ENCODE measurements around the gene KNOP1. TPM values are rescaled to one million over a fixed set of nuclear protein-coding genes. Genes with fewer than 3 reads are reported as not detected.
A peak's percentile ranks its signal among the peaks of the same experiment; 100 is the strongest.
"Not testable (repeated sequence)": the region's sequence is repeated elsewhere in the genome, so short reads cannot be mapped to it uniquely, and the experiment has no call there.

KNOP1 gene
- total RNA-seq, 1 donor from 2014 or later = 2.4 TPM

- Histone ChIP-seq H3K4me3 (no peak overlapping the region), H3K4me1 (peaks cover 0 to 4% of the 10 kb centered on the region in 2 donors), H3K27ac (no peak overlapping the region), H3K36me3 (no peaks in the 10 kb centered on the region), H3K9me3 (no peaks in the 10 kb centered on the region), H3K27me3 (no peaks in the 10 kb centered on the region)
- peak in 1 of 2 donors; percentile 15 for DNase-seq (ENCODE audit: low spot score in 2 of 2)
- intact Hi-C loops (cut with DNase I) = no loop called here
- TF ChIP-seq, protein P1, sequence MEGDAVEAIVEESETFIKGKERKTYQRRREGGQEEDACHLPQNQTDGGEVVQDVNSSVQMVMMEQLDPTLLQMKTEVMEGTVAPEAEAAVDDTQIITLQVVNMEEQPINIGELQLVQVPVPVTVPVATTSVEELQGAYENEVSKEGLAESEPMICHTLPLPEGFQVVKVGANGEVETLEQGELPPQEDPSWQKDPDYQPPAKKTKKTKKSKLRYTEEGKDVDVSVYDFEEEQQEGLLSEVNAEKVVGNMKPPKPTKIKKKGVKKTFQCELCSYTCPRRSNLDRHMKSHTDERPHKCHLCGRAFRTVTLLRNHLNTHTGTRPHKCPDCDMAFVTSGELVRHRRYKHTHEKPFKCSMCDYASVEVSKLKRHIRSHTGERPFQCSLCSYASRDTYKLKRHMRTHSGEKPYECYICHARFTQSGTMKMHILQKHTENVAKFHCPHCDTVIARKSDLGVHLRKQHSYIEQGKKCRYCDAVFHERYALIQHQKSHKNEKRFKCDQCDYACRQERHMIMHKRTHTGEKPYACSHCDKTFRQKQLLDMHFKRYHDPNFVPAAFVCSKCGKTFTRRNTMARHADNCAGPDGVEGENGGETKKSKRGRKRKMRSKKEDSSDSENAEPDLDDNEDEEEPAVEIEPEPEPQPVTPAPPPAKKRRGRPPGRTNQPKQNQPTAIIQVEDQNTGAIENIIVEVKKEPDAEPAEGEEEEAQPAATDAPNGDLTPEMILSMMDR (IDR thresholded peaks at IDR 0.05) = no peak
Observed at GRCh38 chr16:19722269-19722952, 4.4 kb upstream of the KNOP1 start.

GRCh38 chr16:19718624-19718965, 568 bp upstream of the KNOP1 start:
- intact Hi-C loops (cut with DNase I) = loop anchor here (1.0 to 5.0 kb wide), 5 partner anchors 39 to 651 kb away; partner anchors contain the start of genes COQ7, GPRC5B and VPS35L
- no peak for DNase-seq (ENCODE audit: low spot score in 2 of 2)
- Histone ChIP-seq H3K4me1 (peaks cover 0 to 12% of the 10 kb centered on the region in 2 donors), H3K27ac (peak overlapping the region in 1 of 2 donors; percentile 18), H3K36me3 (peaks cover 4 to 11% of the 10 kb centered on the region in 2 donors), H3K9me3 (no peaks in the 10 kb centered on the region), H3K4me3 (peak overlapping the region; percentile 89 to 90), H3K27me3 (no peaks in the 10 kb centered on the region)
- TF ChIP-seq, protein P1 (IDR thresholded peaks at IDR 0.05) = no peak

DNA sequence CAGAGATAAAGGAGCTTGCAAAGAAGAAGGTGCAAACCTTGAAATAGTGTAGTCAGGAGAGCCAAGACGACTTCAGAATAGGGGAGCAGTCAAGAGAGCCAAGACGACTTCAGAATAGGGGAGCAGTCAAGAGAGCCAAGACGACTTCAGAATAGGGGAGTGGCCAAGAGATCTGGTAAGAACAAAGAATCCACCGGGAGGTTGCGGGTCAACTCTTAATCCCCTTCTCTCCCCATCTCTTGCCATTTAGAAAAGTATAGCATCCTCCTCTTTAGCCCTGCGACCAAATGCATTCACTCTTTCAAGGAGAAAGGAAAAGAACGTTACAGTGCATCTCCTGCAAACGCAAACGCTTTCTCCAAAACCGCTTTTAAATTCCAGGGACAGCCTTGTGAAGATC, 713 bp downstream of the KNOP1 start:
- Histone ChIP-seq H3K9me3 (no peaks in the 10 kb centered on the region), H3K4me3 (peak overlapping the region; percentile 89 to 90), H3K4me1 (peaks cover 0 to 12% of the 10 kb centered on the region in 2 donors), H3K27ac (peak overlapping the region; percentile 46 to 80), H3K36me3 (peaks cover 4 to 14% of the 10 kb centered on the region in 2 donors), H3K27me3 (no peaks in the 10 kb centered on the region)
- intact Hi-C loops (cut with DNase I) = loop anchor here (2.0 to 5.0 kb wide), 4 partner anchors 40 to 650 kb away; partner anchors contain the start of genes CCP110, COQ7 and GDE1
- no peak for DNase-seq (ENCODE audit: low spot score in 2 of 2)
- TF ChIP-seq, protein P1 (IDR thresholded peaks at IDR 0.05) = no peak

DNA sequence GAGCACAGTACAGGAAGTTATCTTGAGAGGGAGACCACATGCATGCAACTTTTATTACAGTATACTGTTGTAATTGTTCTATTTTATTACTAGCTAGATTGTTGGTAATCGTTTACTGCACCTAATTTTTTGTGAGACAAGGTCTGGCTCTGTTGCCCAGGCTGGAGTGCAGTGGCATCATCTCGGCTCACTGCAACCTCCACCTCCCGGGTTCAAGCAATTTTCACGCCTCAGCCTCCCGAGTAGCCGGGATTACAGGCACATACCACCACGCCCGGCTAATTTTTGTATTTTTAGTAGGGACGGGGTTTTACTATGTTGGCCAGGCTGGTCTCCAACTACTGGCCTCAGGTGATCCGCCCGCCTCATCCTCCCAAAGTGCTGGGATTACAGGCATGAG, 1.3 kb downstream of the KNOP1 start:
- Histone ChIP-seq H3K4me3 (peak overlapping the region; percentile 89 to 90), H3K4me1 (peaks cover 0 to 12% of the 10 kb centered on the region in 2 donors), H3K36me3 (peaks cover 4 to 16% of the 10 kb centered on the region in 2 donors)
- H3K9me3 ChIP-seq; DNase-seq (ENCODE audit: low spot score in 2 of 2); H3K27ac ChIP-seq; H3K27me3 ChIP-seq: not testable (repeated sequence)
- intact Hi-C loops (cut with DNase I) = loop anchor here (2.0 to 5.0 kb wide), 4 partner anchors 41 to 649 kb away; partner anchors contain the start of genes CCP110, COQ7 and GDE1

DNA sequence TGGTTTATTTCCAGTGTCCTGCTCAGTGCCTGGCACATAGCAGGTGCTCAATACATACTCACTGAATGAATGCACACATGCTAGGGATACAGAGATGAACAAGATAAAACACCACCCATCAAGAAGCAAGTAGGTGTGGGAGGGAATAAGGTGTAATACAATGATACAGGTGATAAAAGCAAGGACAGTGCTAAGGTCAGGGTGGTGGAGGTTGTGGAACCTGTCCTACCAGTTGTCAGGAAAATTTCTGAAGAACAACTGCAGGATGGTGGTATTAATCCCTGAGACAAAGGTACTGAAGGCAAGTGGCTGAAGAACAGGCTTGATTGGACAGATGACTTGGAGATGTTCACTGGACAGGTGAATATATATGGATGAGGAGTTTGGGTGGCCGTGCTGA, 1.8 kb downstream of the KNOP1 start:
- no peaks in the 10 kb centered on the region for H3K9me3 ChIP-seq
- no peak overlapping the region for H3K27ac ChIP-seq
- H3K4me1 ChIP-seq = peaks cover 0 to 12% of the 10 kb centered on the region in 2 donors
- no peaks in the 10 kb centered on the region for H3K27me3 ChIP-seq
- TF ChIP-seq, protein P1 (IDR thresholded peaks at IDR 0.05) = no peak
- no peak for DNase-seq (ENCODE audit: low spot score in 2 of 2)
- peaks cover 4 to 20% of the 10 kb centered on the region in 2 donors for H3K36me3 ChIP-seq
- no peak overlapping the region for H3K4me3 ChIP-seq
- intact Hi-C loops (cut with DNase I) = loop anchor here (2.0 to 5.0 kb wide), 4 partner anchors 41 to 649 kb away; partner anchors contain the start of genes CCP110, COQ7 and GDE1

DNA sequence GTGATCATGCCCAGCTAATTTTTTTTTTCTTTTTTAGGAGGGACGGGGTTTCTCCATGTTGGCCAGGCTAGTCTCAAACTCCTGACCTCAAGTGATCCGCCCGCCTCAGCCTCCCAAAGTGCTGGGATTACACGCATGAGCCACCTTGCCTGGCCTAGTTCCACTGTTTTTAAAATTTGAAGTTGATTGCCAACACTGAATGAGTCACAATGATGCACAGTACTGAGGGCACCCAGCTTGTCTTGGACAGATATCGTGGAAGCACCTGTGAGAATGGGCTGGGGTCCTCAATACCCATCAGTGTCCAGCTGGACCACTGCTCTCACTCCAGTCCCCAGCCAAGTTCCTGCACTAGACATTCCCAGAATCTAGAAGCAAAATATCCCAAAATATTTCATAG, 2.5 kb downstream of the KNOP1 start:
- TF ChIP-seq, protein P1 (IDR thresholded peaks at IDR 0.05) = no peak
- H3K4me1 ChIP-seq = peaks cover 0 to 12% of the 10 kb centered on the region in 2 donors
- DNase-seq (ENCODE audit: low spot score in 2 of 2) = no peak
- no peaks in the 10 kb centered on the region for H3K27me3 ChIP-seq
- H3K36me3 ChIP-seq = peaks cover 4 to 23% of the 10 kb centered on the region in 2 donors
- no peak overlapping the region for H3K27ac ChIP-seq
- H3K9me3 ChIP-seq = no peaks in the 10 kb centered on the region
- intact Hi-C loops (cut with DNase I) = loop anchor here (5.0 kb wide), 3 partner anchors 42 to 648 kb away; partner anchors contain the start of gene COQ7
- H3K4me3 ChIP-seq = no peak overlapping the region
